Hematopoietic multipotent progenitor cell treated with erythropoietin and hydrocortisone succinate and interleukin-3 and kit ligand, for 6 days (in vitro differentiated cells): ENCODE results near the gene CACNA2D2.
A peak's percentile ranks its signal among the peaks of the same experiment; 100 is the strongest.

Source experiments
- DNase-seq: peaks from one replicate; pipeline ENCODE4 v3.0.0-alpha.2; 2015

The CACNA2D2 gene

DNA sequence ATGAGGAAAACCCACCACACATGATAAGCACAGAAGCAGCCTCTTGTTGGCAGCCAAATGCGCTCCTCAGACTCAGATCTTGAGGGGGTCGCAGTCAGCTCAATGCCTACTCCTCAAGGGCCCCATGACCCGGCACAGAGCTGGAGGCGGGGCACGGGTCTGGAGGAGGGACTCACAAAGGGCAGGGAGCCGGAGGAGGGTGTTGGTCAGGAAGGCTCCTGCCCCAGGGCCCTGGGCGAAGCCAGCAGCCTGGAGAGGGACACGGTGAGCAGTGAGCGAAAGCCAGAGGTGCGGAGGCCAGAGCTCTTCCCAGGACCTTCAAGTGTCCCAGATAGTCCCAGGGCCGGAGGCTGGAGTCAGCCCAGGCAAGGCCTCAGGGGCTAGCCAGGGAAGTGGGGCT is 9.8 kb downstream of the CACNA2D2 start:
- no peak for DNase-seq

DNA sequence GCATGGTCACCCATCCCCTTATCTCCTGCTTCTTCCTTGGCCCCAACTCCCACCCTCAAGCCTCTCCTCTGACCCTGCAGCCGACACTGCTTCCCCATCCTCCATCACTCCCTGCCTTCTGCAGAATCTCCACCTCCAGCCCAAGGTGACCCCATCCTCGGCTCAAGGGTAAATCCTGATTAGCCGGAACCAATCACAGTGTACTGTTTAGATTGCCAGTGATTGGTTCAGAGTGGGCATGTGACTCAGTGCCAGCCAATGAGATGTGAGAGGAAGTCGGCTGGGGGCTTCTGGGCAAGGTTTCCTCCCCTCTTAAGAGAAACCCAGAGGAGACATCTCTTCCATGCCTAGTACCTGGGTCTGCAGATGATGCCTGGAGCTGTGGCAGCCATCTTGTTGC is 10.3 kb downstream of the CACNA2D2 start:
- DNase-seq: no peak

- no peak for DNase-seq
Measured at GRCh38 chr3:50491023-50491422, 12.4 kb downstream of the CACNA2D2 start.

DNA sequence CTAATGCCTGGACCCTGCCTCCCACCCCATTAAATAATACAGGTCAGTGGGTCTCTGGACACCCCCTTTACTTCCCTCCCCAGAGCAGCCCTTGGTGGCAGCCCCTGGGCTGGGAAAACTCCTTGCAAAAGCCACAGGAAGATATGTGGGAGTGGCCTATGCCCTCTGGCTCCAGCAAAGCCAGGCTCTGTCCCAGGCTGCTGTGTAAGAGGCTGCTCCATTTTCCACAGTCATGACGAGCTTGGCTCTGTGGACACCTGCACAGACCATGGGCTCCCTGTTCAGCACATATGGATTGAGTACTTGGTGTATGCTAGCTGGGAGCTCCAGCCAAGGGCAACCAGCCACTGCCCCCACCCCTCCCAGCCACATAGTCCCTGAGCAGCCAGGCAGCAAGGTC is 13.0 kb downstream of the CACNA2D2 start:
- no peak for DNase-seq

- DNase-seq: no peak
Measured at GRCh38 chr3:50487181-50487580, 16.3 kb downstream of the CACNA2D2 start.

GRCh38 chr3:50486219-50486888 is 17.1 kb downstream of the CACNA2D2 start:
- no peak for DNase-seq

DNA sequence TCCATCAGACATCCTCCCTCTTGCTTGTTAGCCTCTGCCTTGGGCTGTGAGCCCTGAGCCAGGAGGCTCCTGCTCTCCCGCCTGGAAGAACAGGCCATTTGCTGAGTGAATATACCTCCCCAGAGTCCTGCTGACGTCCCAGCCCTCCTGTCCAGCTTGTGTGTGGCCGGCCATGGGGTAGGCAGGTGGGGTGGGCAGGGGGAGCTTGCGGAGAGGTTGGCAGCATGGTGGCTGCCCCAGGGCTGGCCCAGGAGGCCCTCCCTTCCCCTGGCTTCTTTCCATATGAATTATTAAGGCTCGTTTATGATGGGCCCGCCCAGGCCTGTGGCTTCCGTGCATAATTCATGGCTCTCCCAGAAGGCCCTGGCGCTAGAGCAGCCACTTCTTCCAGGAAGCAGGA is 18.7 kb downstream of the CACNA2D2 start:
- no peak for DNase-seq

- DNase-seq: no peak
Measured at GRCh38 chr3:50483374-50483773, 20.1 kb downstream of the CACNA2D2 start.

DNA sequence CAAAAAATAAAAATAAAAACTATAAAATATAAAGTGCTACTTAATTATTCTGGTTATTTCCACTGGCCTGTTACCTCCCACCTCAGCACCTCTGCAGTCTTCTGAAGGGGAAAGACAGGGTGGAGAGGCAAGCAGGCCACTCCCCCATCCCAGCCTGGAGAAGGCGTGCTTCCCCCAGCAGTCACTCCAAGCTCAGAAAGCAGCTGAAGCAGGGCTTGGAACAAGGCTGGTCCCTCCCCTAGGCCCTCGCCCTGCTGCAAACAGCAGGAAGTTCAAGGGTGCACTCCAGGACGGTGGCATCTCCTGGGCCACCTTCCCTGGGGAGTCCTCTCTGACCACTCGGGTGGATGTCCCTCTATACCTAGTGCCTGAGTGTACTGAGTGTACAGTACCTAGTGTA is 21.4 kb downstream of the CACNA2D2 start:
- DNase-seq: no peak

- no peak for DNase-seq
Measured at GRCh38 chr3:50480471-50480870, 23.0 kb downstream of the CACNA2D2 start.

DNA sequence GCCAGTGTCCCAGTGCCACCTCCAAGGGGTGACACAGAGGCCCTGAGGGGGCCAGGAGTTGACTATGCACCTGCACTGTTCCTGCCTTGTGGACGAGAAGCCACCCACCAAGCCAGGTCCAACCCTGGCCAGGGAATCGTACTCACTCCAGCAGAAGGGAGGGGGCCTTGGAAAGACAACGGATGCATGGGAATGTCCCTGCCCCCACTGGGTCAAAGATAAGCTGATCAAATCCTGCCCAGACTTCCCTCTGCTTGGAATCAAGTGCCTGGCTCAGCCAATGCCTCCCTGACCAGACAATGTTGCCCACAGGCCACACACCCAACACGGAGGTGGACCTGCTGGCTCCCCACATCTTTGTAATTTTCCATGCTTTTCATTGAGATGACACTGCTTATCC is 23.9 kb downstream of the CACNA2D2 start:
- DNase-seq: no peak

DNA sequence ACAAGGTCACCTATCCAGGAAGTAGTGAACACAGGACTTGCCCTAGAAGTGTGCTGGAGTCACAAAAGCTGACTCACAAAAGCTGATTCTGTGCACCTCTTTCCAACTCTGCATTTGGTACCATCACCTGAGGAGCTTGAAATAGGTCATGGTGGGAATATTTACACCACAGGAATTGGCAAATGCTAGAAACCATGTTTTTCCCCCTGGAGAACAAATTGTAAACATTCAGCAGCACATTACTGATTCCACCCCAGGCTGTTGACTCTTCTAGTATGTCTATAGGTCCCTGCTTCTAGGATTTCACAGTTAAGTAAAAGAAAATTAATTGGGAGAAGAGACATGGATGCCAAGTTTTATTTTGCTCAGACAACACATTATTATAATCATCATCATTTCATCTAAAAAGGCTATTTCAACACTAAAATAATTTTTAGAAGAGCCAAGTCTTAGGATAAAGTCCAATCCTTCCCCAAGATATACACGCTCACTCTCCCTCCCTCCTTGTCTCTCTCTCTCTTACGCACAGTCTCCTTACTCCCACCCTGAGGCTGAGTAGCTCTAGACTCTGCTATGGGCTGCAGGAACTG is 24.7 kb downstream of the CACNA2D2 start:
- no peak for DNase-seq

DNA sequence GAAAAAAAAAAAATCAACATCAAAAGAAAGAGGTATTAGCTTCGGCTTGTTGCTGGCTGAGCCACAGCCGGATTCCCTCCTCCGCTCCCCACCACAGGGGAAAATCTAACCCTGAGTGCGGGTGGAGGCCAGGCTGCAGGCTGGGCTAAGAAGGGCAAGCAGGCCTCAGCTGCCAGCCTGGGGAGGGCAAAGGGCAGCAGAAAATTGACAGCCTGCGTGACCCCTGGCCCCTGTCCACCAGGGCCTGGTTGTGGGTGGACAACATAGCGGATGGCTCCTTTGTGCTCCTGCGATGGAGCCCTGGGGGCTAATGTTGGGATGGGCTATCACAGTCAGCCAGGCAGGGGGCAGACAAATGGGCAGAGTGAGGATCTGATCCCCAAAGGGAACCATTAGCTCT is 25.4 kb downstream of the CACNA2D2 start:
- DNase-seq: no peak

GRCh38 chr3:50475348-50475747 is 28.1 kb downstream of the CACNA2D2 start:
- no peak for DNase-seq

DNA sequence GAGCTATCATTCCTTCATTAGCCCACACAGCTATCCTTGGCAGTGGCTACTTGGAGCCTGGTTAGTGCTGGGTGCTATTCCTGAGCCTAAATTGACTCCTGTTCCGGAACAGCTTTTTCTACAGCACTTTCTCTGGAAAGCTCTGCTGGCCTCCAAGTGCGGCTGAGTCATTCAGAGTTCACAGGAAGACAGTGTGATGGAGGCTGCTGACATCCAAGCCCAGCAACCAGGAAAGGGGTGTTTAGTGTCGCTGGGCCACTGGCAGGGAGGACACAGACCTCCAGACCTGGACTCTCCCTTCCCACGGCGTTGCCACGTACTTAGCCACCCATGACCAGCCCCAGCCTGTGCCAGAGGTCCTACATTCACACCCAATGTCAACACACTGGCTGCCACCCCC is 28.7 kb downstream of the CACNA2D2 start:
- DNase-seq: no peak

GRCh38 chr3:50473768-50474167 is 29.7 kb downstream of the CACNA2D2 start:
- DNase-seq: no peak

GRCh38 chr3:50472958-50473357 is 30.5 kb downstream of the CACNA2D2 start:
- DNase-seq: no peak

DNA sequence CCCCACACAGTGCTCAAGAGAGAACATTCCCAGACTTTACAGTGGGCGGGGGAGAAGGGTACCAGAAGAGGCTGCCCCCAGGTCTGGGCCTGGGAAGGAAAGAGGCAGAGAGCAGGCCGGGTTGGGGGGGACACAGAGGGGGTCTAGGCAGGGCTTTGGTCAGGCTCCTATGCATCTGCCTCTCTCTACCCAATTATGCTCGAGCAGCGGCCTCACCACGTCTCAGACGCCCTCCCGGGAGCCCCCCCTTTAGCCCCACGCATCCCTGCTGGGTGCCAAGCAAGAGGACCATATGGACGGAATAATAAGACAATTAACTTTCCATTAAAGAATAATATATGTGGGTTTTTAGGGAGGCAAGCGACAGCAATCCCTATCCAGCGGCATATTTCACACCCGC is 32.8 kb downstream of the CACNA2D2 start:
- DNase-seq: no peak

GRCh38 chr3:50467919-50468318 is 35.5 kb downstream of the CACNA2D2 start:
- DNase-seq: no peak

DNA sequence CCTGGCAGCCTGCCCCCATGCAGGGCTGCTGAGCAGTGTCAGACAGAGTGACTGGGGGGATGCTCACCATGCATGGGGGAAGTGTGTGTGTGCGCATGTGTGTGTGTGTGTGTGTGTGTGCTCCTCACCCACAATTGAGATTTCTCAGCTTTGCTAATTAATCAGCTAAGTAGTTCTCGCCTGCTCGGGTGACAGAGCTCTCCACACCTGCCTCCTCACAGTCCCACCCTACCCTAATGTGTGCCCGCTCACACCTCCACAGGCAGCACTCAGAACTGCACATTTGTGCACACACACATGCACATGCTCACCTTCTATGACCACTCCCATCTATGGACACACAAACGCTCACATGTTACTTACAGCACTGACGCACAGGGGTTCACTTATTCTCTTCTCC is 37.3 kb downstream of the CACNA2D2 start:
- DNase-seq: peak; percentile 9

DNA sequence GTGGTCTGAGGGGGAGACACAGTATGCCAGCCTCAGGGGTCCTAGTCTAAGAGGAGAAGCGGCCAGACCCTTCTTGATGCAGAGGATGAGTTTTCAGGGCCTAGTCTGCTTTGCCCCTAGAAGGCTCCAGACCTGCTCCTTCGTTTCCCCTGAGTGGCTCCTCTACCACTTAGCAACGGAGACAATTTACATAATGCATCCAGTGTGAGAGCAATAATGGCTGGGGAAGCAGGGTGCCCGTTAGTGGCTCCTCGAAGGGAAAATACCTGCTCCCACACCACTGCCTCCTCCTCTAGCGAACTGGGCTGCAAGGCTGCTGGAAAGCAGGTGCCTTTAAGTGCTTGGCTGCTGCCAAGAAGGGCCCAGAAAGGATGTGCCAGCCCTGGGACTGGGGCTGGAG is 38.9 kb downstream of the CACNA2D2 start:
- no peak for DNase-seq

- DNase-seq: no peak
Measured at GRCh38 chr3:50459785-50460184, 43.6 kb downstream of the CACNA2D2 start.

GRCh38 chr3:50457988-50458387 is 45.4 kb downstream of the CACNA2D2 start:
- DNase-seq: no peak

DNA sequence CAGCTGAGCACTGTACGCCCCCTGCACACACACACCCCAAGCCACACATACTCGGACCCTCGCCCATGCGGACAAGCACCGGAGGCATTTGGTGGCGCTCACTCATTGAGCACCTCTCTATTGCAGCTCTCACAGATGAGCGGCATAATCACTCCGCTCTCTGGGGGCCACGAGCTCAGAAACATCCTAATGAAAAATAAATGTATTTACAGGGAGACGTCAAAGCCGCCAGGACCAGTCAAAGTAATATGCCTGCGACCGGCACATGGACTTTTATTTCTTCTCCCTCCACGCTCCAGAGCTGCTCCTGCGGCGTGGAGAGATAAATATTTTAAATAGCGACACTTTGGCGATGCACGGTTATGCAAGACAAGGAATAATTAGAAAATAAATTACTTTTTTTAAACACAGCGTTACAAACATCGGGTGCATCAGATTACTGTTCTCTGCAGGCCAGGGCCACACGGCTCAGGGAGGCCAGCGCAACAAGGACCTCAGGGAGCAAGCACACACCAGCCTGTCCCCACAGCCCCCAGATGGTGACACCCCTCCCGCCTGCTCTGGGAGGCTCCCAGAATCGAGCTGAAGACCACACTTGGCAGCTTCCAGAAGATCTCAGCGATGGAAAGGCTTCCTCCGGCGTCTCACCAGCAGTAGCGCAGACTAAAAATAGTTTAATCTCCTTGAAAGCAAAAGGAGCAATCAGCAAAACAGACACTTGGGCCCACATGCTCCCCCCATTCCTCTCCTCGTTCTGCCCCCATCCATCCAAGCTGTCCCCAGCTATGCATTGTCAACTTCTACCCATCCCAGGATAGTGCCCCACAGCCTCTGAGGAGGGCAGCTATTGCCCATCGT is 48.0 kb downstream of the CACNA2D2 start:
- no peak for DNase-seq
